Peyer's patch (tissue), 4 donors: ENCODE results near the gene ROBO1. TPM values are rescaled to one million over a fixed set of nuclear protein-coding genes. Genes with fewer than 3 reads are reported as not detected.

Experiments used
- DNase-seq, 3 donors: peaks; one replicate each; pipeline ENCODE4 v3.0.0-alpha.2; 2017 to 2019
- H3K27ac ChIP-seq, 4 donors: fragments of 200-600 bp; sonication (generic); one replicate each; pipeline ENCODE4 v1.5.1; 2016 to 2019
- H3K27me3 ChIP-seq, 2 donors: fragments of 200-600 bp; sonication (generic); one replicate each; pipeline ENCODE4 v1.5.1; 2019
- H3K36me3 ChIP-seq, 3 donors: fragments of 200-600 bp; sonication (generic); one replicate each; pipeline ENCODE4 v1.5.1; 2016 to 2019
- H3K4me1 ChIP-seq, 4 donors: fragments of 200-600 bp; sonication (generic); one replicate each; pipeline ENCODE4 v1.5.1; 2016 to 2019
- H3K4me3 ChIP-seq, 4 donors: fragments of 200-600 bp; sonication (generic); 1 replicate in 3 of 4; 2 replicates in 1 of 4; pipeline ENCODE4 v1.5.1; 2016 to 2019; ENCODE audit warnings: mild to moderate bottlenecking in 1 of 4
- H3K9me3 ChIP-seq, 4 donors: fragments of 200-600 bp; sonication (generic); one replicate each; pipeline ENCODE4 v1.5.1; 2016 to 2019; ENCODE audit warnings: mild to moderate bottlenecking in 1 of 4
- CTCF ChIP-seq, 6 experiments: fragments of 450-650 bp in 4 of 6; fragments of 200-600 bp in 2 of 6; sonication (generic) in 1 of 6; IDR thresholded peaks; one replicate each; pipeline ENCODE4 v1.5.1; 2017 to 2019; ENCODE audit warnings: antibody characterized with exemption in 6 of 6, mild to moderate bottlenecking in 3 of 6, moderate library complexity in 1 of 6
- POLR2A ChIP-seq, 2 donors: fragments of 450-650 bp; IDR thresholded peaks; one replicate each; pipeline ENCODE4 v1.5.1; 2017; ENCODE audit warnings: antibody characterized with exemption in 2 of 2, mild to moderate bottlenecking in 2 of 2, moderate library complexity in 2 of 2
- total RNA-seq, 4 donors: library from RNA; depleted of rRNA; stranded (reverse); fragments of >200 nt; gene quantifications; one replicate each; pipeline ENCODE4 v1.1.0, GENCODE V29; 2016

The ROBO1 gene
- total RNA-seq, 4 donors from 2014 or later = 9.5 to 41.3 (median 24.2) TPM

- DNase-seq = no peak
- H3K4me1 ChIP-seq = no peaks in the 10 kb centered on the region
- no peak for TF ChIP-seq POLR2A (IDR thresholded peaks at IDR 0.05)
- no peak for TF ChIP-seq CTCF (IDR thresholded peaks at IDR 0.05)
- H3K4me3 ChIP-seq = no peak overlapping the region
- no peaks in the 10 kb centered on the region for H3K36me3 ChIP-seq
- no peaks in the 10 kb centered on the region for H3K27me3 ChIP-seq
- no peaks in the 10 kb centered on the region for H3K9me3 ChIP-seq
- H3K27ac ChIP-seq = no peak overlapping the region
Measured at GRCh38 chr3:78734048-78734637, 1033.7 kb downstream of the ROBO1 start.

- DNase-seq = no peak
- TF ChIP-seq POLR2A (IDR thresholded peaks at IDR 0.05) = no peak
- TF ChIP-seq CTCF (IDR thresholded peaks at IDR 0.05) = no peak
- H3K9me3 ChIP-seq = no peaks in the 10 kb centered on the region
- no peaks in the 10 kb centered on the region for H3K4me1 ChIP-seq
- H3K27ac ChIP-seq = no peak overlapping the region
- H3K27me3 ChIP-seq = no peaks in the 10 kb centered on the region
- no peak overlapping the region for H3K4me3 ChIP-seq
- H3K36me3 ChIP-seq = no peaks in the 10 kb centered on the region
Measured at GRCh38 chr3:78732893-78733292, 1034.9 kb downstream of the ROBO1 start.

- TF ChIP-seq CTCF (IDR thresholded peaks at IDR 0.05) (no peak), POLR2A (IDR thresholded peaks at IDR 0.05) (no peak)
Measured at GRCh38 chr3:78732471-78732870, 1035.3 kb downstream of the ROBO1 start.

GRCh38 chr3:78729946-78730345 lies 1037.9 kb downstream of the ROBO1 start:
- no peak for DNase-seq
- H3K36me3 ChIP-seq = no peaks in the 10 kb centered on the region
- H3K9me3 ChIP-seq = no peaks in the 10 kb centered on the region
- no peak overlapping the region for H3K27ac ChIP-seq
- no peaks in the 10 kb centered on the region for H3K4me1 ChIP-seq
- H3K4me3 ChIP-seq = no peak overlapping the region
- TF ChIP-seq CTCF (IDR thresholded peaks at IDR 0.05) = no peak
- TF ChIP-seq POLR2A (IDR thresholded peaks at IDR 0.05) = no peak
- no peaks in the 10 kb centered on the region for H3K27me3 ChIP-seq

More at GRCh38 chr3:78732471-78732870, 1035.3 kb downstream of the ROBO1 start:
- Histone ChIP-seq H3K9me3 (no peaks in the 10 kb centered on the region), H3K4me1 (no peaks in the 10 kb centered on the region), H3K4me3 (no peak overlapping the region), H3K27ac (no peak overlapping the region), H3K36me3 (no peaks in the 10 kb centered on the region), H3K27me3 (no peaks in the 10 kb centered on the region)
- no peak for DNase-seq

GRCh38 chr3:78728406-78729145 lies 1039.2 kb downstream of the ROBO1 start:
- Histone ChIP-seq H3K27ac (no peak overlapping the region), H3K27me3 (no peaks in the 10 kb centered on the region), H3K36me3 (no peaks in the 10 kb centered on the region), H3K4me1 (no peaks in the 10 kb centered on the region), H3K4me3 (no peak overlapping the region), H3K9me3 (no peaks in the 10 kb centered on the region)
- DNase-seq = peak; percentile 18 to 55 (median 51)
- no peak for TF ChIP-seq CTCF (IDR thresholded peaks at IDR 0.05)
- no peak for TF ChIP-seq POLR2A (IDR thresholded peaks at IDR 0.05)
